NB4 (cell line): ENCODE measurements around the gene IPO8.

Experiments
- POLR2A ChIP-seq: IDR thresholded peaks from 2 replicates; pipeline ENCODE4 v1.6.1; 2011; ENCODE audit warnings: mild to moderate bottlenecking; ENCODE audit not compliant: insufficient read length; ENCODE audit errors: extremely low read depth
- TF ChIP-seq, protein P1 (sequence below): IDR thresholded peaks from one replicate; pipeline ENCODE4 v1.5.1; 2012; ENCODE audit warnings: low read depth, low read length

DNA sequence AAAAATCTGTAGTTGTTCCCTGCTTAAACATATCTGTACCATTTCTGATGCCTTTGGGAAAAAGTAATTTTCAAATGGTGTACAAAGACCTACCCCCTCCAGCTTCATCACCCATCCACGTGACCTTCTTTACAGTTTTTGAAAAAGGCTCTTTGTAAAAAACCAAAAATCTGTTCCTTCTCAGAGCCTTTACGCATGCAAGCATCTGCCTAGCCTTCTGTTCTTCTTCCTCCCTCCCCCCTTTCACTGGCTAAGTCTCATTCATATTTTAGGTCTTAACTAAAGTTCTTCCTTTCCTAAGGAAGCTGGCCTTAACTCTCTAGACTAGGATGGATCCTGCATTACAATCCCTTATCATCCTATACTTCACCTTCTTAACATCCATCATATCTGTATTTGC lies 48.7 kb upstream of the IPO8 start:
- TF ChIP-seq, protein P1, sequence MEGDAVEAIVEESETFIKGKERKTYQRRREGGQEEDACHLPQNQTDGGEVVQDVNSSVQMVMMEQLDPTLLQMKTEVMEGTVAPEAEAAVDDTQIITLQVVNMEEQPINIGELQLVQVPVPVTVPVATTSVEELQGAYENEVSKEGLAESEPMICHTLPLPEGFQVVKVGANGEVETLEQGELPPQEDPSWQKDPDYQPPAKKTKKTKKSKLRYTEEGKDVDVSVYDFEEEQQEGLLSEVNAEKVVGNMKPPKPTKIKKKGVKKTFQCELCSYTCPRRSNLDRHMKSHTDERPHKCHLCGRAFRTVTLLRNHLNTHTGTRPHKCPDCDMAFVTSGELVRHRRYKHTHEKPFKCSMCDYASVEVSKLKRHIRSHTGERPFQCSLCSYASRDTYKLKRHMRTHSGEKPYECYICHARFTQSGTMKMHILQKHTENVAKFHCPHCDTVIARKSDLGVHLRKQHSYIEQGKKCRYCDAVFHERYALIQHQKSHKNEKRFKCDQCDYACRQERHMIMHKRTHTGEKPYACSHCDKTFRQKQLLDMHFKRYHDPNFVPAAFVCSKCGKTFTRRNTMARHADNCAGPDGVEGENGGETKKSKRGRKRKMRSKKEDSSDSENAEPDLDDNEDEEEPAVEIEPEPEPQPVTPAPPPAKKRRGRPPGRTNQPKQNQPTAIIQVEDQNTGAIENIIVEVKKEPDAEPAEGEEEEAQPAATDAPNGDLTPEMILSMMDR: no peak
- no peak for TF ChIP-seq POLR2A
